ENCODE results near the gene GLG1.
"Not testable (repeated sequence)": the region's sequence is repeated elsewhere in the genome, so short reads cannot be mapped to it uniquely, and the experiment has no call there.

- not testable (repeated sequence) for TF ChIP-seq CHD2 (IDR thresholded peaks at IDR 0.05; ENCODE audit: low read length, partially characterized antibody); MYC (IDR thresholded peaks at IDR 0.05; ENCODE audit: borderline replicate concordance, low read length); POLR2A (IDR thresholded peaks at IDR 0.05; ENCODE audit: low read length); JUN (IDR thresholded peaks at IDR 0.05); REST (IDR thresholded peaks at IDR 0.05); EHMT2 (IDR thresholded peaks at IDR 0.05; ENCODE audit: low read depth); HOXA7 (CRISPR knock-in tag; IDR thresholded peaks at IDR 0.05); SREBF2 (IDR thresholded peaks at IDR 0.05)
- TF ChIP-seq, protein P1, sequence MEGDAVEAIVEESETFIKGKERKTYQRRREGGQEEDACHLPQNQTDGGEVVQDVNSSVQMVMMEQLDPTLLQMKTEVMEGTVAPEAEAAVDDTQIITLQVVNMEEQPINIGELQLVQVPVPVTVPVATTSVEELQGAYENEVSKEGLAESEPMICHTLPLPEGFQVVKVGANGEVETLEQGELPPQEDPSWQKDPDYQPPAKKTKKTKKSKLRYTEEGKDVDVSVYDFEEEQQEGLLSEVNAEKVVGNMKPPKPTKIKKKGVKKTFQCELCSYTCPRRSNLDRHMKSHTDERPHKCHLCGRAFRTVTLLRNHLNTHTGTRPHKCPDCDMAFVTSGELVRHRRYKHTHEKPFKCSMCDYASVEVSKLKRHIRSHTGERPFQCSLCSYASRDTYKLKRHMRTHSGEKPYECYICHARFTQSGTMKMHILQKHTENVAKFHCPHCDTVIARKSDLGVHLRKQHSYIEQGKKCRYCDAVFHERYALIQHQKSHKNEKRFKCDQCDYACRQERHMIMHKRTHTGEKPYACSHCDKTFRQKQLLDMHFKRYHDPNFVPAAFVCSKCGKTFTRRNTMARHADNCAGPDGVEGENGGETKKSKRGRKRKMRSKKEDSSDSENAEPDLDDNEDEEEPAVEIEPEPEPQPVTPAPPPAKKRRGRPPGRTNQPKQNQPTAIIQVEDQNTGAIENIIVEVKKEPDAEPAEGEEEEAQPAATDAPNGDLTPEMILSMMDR (IDR thresholded peaks at IDR 0.05): not testable (repeated sequence)
Observed at GRCh38 chr16:74422086-74422485, 184.8 kb downstream of the GLG1 start.

Measured in A549 (cell line).